ENCODE measurements around the gene CAP2.
"Not testable (repeated sequence)": the region's sequence is repeated elsewhere in the genome, so short reads cannot be mapped to it uniquely, and the experiment has no call there.

CAP2 gene

GRCh38 chr6:17551383-17551958, 158.1 kb downstream of the CAP2 start:
- no peak overlapping the region for H3K9ac ChIP-seq (ENCODE audit: low read length in 5 of 5)
- H3K27ac ChIP-seq (ENCODE audit: low read depth, low read length) = no peak overlapping the region
- H3K36me3 ChIP-seq (ENCODE audit: control insufficient read depth in 5 of 5, insufficient read depth in 5 of 5, low read length in 5 of 5) = peaks cover 0 to 31% (median 17%) of the 10 kb centered on the region in 5 donors
- no peaks in the 10 kb centered on the region for H3K27me3 ChIP-seq (ENCODE audit: control insufficient read depth in 5 of 5, insufficient read depth in 4 of 5, low read length in 5 of 5)
- no peaks in the 10 kb centered on the region for H3K9me3 ChIP-seq (ENCODE audit: control insufficient read depth in 5 of 5, low read length in 5 of 5)
- no peaks in the 10 kb centered on the region for H3K4me1 ChIP-seq (ENCODE audit: control insufficient read depth in 5 of 5, insufficient read depth in 5 of 5, low read length in 5 of 5)
- no peak overlapping the region for H3K4me3 ChIP-seq (ENCODE audit: low read depth in 1 of 5, low read length in 5 of 5)

- peaks cover 0 to 32% (median 17%) of the 10 kb centered on the region in 5 donors for H3K36me3 ChIP-seq (ENCODE audit: control insufficient read depth in 5 of 5, insufficient read depth in 5 of 5, low read length in 5 of 5)
- no peaks in the 10 kb centered on the region for H3K27me3 ChIP-seq (ENCODE audit: control insufficient read depth in 5 of 5, insufficient read depth in 4 of 5, low read length in 5 of 5)
- H3K4me1 ChIP-seq (ENCODE audit: control insufficient read depth in 5 of 5, insufficient read depth in 5 of 5, low read length in 5 of 5) = no peaks in the 10 kb centered on the region
- no peak overlapping the region for H3K27ac ChIP-seq (ENCODE audit: low read depth, low read length)
- no peak overlapping the region for H3K9ac ChIP-seq (ENCODE audit: low read length in 5 of 5)
- no peak overlapping the region for H3K4me3 ChIP-seq (ENCODE audit: low read depth in 1 of 5, low read length in 5 of 5)
- no peaks in the 10 kb centered on the region for H3K9me3 ChIP-seq (ENCODE audit: control insufficient read depth in 5 of 5, low read length in 5 of 5)
Measured at GRCh38 chr6:17552861-17553260, 159.5 kb downstream of the CAP2 start.

GRCh38 chr6:17556014-17556413, 162.6 kb downstream of the CAP2 start:
- Histone ChIP-seq H3K27me3 (ENCODE audit: control insufficient read depth in 5 of 5, insufficient read depth in 4 of 5, low read length in 5 of 5) (no peaks in the 10 kb centered on the region), H3K9me3 (ENCODE audit: control insufficient read depth in 5 of 5, low read length in 5 of 5) (peaks cover 0 to under 1% (median 0%) of the 10 kb centered on the region in 5 donors), H3K27ac (ENCODE audit: low read depth, low read length) (no peak overlapping the region), H3K36me3 (ENCODE audit: control insufficient read depth in 5 of 5, insufficient read depth in 5 of 5, low read length in 5 of 5) (peaks cover 0 to 28% (median 13%) of the 10 kb centered on the region in 5 donors), H3K4me3 (ENCODE audit: low read depth in 1 of 5, low read length in 5 of 5) (no peak overlapping the region), H3K4me1 (ENCODE audit: control insufficient read depth in 5 of 5, insufficient read depth in 5 of 5, low read length in 5 of 5) (no peaks in the 10 kb centered on the region), H3K9ac (ENCODE audit: low read length in 5 of 5) (no peak overlapping the region)

GRCh38 chr6:17562636-17563035, 169.2 kb downstream of the CAP2 start:
- no peak overlapping the region for H3K4me3 ChIP-seq (ENCODE audit: low read depth in 1 of 5, low read length in 5 of 5)
- H3K36me3 ChIP-seq (ENCODE audit: control insufficient read depth in 5 of 5, insufficient read depth in 5 of 5, low read length in 5 of 5) = no peaks in the 10 kb centered on the region
- H3K9me3 ChIP-seq (ENCODE audit: control insufficient read depth in 5 of 5, low read length in 5 of 5) = peaks cover 0 to 6% (median 0%) of the 10 kb centered on the region in 5 donors
- no peaks in the 10 kb centered on the region for H3K27me3 ChIP-seq (ENCODE audit: control insufficient read depth in 5 of 5, insufficient read depth in 4 of 5, low read length in 5 of 5)
- no peak overlapping the region for H3K9ac ChIP-seq (ENCODE audit: low read length in 5 of 5)
- H3K4me1 ChIP-seq (ENCODE audit: control insufficient read depth in 5 of 5, insufficient read depth in 5 of 5, low read length in 5 of 5) = no peaks in the 10 kb centered on the region
- H3K27ac ChIP-seq (ENCODE audit: low read depth, low read length) = no peak overlapping the region

- no peaks in the 10 kb centered on the region for H3K4me1 ChIP-seq (ENCODE audit: control insufficient read depth in 5 of 5, insufficient read depth in 5 of 5, low read length in 5 of 5)
- H3K9me3 ChIP-seq (ENCODE audit: control insufficient read depth in 5 of 5, low read length in 5 of 5) = peaks cover 0 to 6% (median 0%) of the 10 kb centered on the region in 5 donors
- H3K27ac ChIP-seq (ENCODE audit: low read depth, low read length) = no peak overlapping the region
- H3K4me3 ChIP-seq (ENCODE audit: low read depth in 1 of 5, low read length in 5 of 5) = no peak overlapping the region
- H3K27me3 ChIP-seq (ENCODE audit: control insufficient read depth in 5 of 5, insufficient read depth in 4 of 5, low read length in 5 of 5) = no peaks in the 10 kb centered on the region
- no peaks in the 10 kb centered on the region for H3K36me3 ChIP-seq (ENCODE audit: control insufficient read depth in 5 of 5, insufficient read depth in 5 of 5, low read length in 5 of 5)
- H3K9ac ChIP-seq (ENCODE audit: low read length in 5 of 5) = no peak overlapping the region
Measured at GRCh38 chr6:17565399-17565798, 172.0 kb downstream of the CAP2 start.

GRCh38 chr6:17574866-17575560, 181.6 kb downstream of the CAP2 start:
- Histone ChIP-seq H3K36me3 (ENCODE audit: control insufficient read depth in 5 of 5, insufficient read depth in 5 of 5, low read length in 5 of 5) (no peaks in the 10 kb centered on the region), H3K27ac (ENCODE audit: low read depth, low read length) (peak overlapping the region; percentile 49), H3K9me3 (ENCODE audit: control insufficient read depth in 5 of 5, low read length in 5 of 5) (peaks cover 0 to 8% (median 6%) of the 10 kb centered on the region in 5 donors), H3K4me3 (ENCODE audit: low read depth in 1 of 5, low read length in 5 of 5) (no peak overlapping the region), H3K27me3 (ENCODE audit: control insufficient read depth in 5 of 5, insufficient read depth in 4 of 5, low read length in 5 of 5) (no peaks in the 10 kb centered on the region), H3K9ac (ENCODE audit: low read length in 5 of 5) (no peak overlapping the region), H3K4me1 (ENCODE audit: control insufficient read depth in 5 of 5, insufficient read depth in 5 of 5, low read length in 5 of 5) (peaks cover 0 to 5% (median 0%) of the 10 kb centered on the region in 5 donors)

- H3K36me3 ChIP-seq (ENCODE audit: control insufficient read depth in 5 of 5, insufficient read depth in 5 of 5, low read length in 5 of 5) = no peaks in the 10 kb centered on the region
- H3K4me1 ChIP-seq (ENCODE audit: control insufficient read depth in 5 of 5, insufficient read depth in 5 of 5, low read length in 5 of 5) = peaks cover 0 to 6% (median 3%) of the 10 kb centered on the region in 5 donors
- H3K27ac ChIP-seq (ENCODE audit: low read depth, low read length) = no peak overlapping the region
- H3K27me3 ChIP-seq (ENCODE audit: control insufficient read depth in 5 of 5, insufficient read depth in 4 of 5, low read length in 5 of 5) = no peaks in the 10 kb centered on the region
- peaks cover 0 to 8% (median 6%) of the 10 kb centered on the region in 5 donors for H3K9me3 ChIP-seq (ENCODE audit: control insufficient read depth in 5 of 5, low read length in 5 of 5)
- no peak overlapping the region for H3K9ac ChIP-seq (ENCODE audit: low read length in 5 of 5)
- no peak overlapping the region for H3K4me3 ChIP-seq (ENCODE audit: low read depth in 1 of 5, low read length in 5 of 5)
Measured at GRCh38 chr6:17577059-17577458, 183.7 kb downstream of the CAP2 start.

- peaks cover 0 to 8% (median 6%) of the 10 kb centered on the region in 5 donors for H3K9me3 ChIP-seq (ENCODE audit: control insufficient read depth in 5 of 5, low read length in 5 of 5)
- H3K27ac ChIP-seq (ENCODE audit: low read depth, low read length) = no peak overlapping the region
- H3K27me3 ChIP-seq (ENCODE audit: control insufficient read depth in 5 of 5, insufficient read depth in 4 of 5, low read length in 5 of 5) = no peaks in the 10 kb centered on the region
- H3K36me3 ChIP-seq (ENCODE audit: control insufficient read depth in 5 of 5, insufficient read depth in 5 of 5, low read length in 5 of 5) = no peaks in the 10 kb centered on the region
- peaks cover 0 to 10% (median 4%) of the 10 kb centered on the region in 5 donors for H3K4me1 ChIP-seq (ENCODE audit: control insufficient read depth in 5 of 5, insufficient read depth in 5 of 5, low read length in 5 of 5)
- peak overlapping the region in 4 of 5 donors; percentile 47 to 66 (median 56) for H3K4me3 ChIP-seq (ENCODE audit: low read depth in 1 of 5, low read length in 5 of 5)
- peak overlapping the region in 3 of 5 donors; percentile 56 to 62 (median 62) for H3K9ac ChIP-seq (ENCODE audit: low read length in 5 of 5)
Measured at GRCh38 chr6:17580518-17581048, 187.2 kb downstream of the CAP2 start.

- H3K27me3 ChIP-seq (ENCODE audit: control insufficient read depth in 5 of 5, insufficient read depth in 4 of 5, low read length in 5 of 5); H3K36me3 ChIP-seq (ENCODE audit: control insufficient read depth in 5 of 5, insufficient read depth in 5 of 5, low read length in 5 of 5); H3K9me3 ChIP-seq (ENCODE audit: control insufficient read depth in 5 of 5, low read length in 5 of 5); H3K4me3 ChIP-seq (ENCODE audit: low read depth in 1 of 5, low read length in 5 of 5); H3K27ac ChIP-seq (ENCODE audit: low read depth, low read length); H3K9ac ChIP-seq (ENCODE audit: low read length in 5 of 5): not testable (repeated sequence)
- peaks cover 0 to 10% (median 4%) of the 10 kb centered on the region in 5 donors for H3K4me1 ChIP-seq (ENCODE audit: control insufficient read depth in 5 of 5, insufficient read depth in 5 of 5, low read length in 5 of 5)
Measured at GRCh38 chr6:17581282-17581681, 187.9 kb downstream of the CAP2 start.

- Histone ChIP-seq H3K36me3 (ENCODE audit: control insufficient read depth in 5 of 5, insufficient read depth in 5 of 5, low read length in 5 of 5) (no peaks in the 10 kb centered on the region), H3K27ac (ENCODE audit: low read depth, low read length) (peak overlapping the region; percentile 87), H3K4me1 (ENCODE audit: control insufficient read depth in 5 of 5, insufficient read depth in 5 of 5, low read length in 5 of 5) (peaks cover 0 to 10% (median 4%) of the 10 kb centered on the region in 5 donors), H3K9ac (ENCODE audit: low read length in 5 of 5) (peak overlapping the region in 3 of 5 donors; percentile 18 to 51 (median 38)), H3K9me3 (ENCODE audit: control insufficient read depth in 5 of 5, low read length in 5 of 5) (no peaks in the 10 kb centered on the region), H3K4me3 (ENCODE audit: low read depth in 1 of 5, low read length in 5 of 5) (peak overlapping the region in 3 of 5 donors; percentile 7 to 26 (median 11)), H3K27me3 (ENCODE audit: control insufficient read depth in 5 of 5, insufficient read depth in 4 of 5, low read length in 5 of 5) (no peaks in the 10 kb centered on the region)
Measured at GRCh38 chr6:17583811-17584210, 190.4 kb downstream of the CAP2 start.
